Stimulated activated CD4-positive, alpha-beta T cell treated with anti-CD3 and anti-CD28 coated beads, Interleukin-12 subunit alpha, Interleukin-12 subunit beta, amount 100 ng/mL, for 4 hours (primary cell): Measurements from ENCODE around the gene TPGS2.
A peak's percentile ranks its signal among the peaks of the same experiment; 100 is the strongest.
"Not testable (repeated sequence)": the region's sequence is repeated elsewhere in the genome, so short reads cannot be mapped to it uniquely, and the experiment has no call there.

Experiments
- DNase-seq: peaks from one replicate; pipeline ENCODE4 v3.0.0-alpha.2; 2020

TPGS2 gene, protein sequence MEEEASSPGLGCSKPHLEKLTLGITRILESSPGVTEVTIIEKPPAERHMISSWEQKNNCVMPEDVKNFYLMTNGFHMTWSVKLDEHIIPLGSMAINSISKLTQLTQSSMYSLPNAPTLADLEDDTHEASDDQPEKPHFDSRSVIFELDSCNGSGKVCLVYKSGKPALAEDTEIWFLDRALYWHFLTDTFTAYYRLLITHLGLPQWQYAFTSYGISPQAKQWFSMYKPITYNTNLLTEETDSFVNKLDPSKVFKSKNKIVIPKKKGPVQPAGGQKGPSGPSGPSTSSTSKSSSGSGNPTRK

DNA sequence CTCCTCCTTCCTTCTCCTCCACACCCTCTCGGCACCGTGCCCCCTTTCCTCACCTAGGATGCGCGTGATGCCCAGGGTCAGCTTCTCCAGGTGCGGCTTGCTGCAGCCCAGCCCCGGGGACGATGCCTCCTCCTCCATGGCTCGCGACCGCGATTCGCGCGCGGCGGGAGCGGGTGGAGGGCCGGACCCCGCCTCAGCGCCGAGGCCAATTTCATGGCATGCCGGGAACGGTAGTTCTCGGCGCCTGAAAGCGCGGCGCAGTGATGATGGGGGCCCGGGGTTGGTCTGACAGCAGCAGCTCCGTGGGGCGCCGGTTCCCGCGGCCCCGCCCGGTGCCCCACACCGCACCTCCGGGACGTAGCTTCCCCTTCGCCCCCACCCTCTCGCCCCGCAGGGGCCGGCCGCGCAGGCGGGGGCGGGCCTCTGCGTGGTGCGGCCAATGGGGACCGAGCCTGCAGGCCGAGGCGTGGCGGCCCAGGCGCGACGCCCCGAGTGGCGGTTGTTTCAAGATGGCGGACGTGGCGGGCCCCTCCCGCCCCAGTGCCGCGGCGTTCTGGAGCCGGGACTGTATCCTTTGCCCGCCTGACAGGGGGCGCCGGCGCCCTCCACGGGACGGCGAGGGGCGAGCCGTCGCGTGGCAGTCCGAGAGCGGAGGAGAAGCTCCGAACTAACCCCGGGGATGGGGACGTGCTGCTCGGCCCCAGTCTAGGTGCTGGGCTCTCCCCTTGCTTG, at the start of gene TPGS2, which contains the start of gene KIAA1328:
Gene TPGS2, minus strand, starts transcription at position 373 of the 732 bp plus-strand sequence. Its CDS starts 235 bp downstream, at position 138.
Gene KIAA1328, plus strand, starts transcription at position 498 of the 732 bp plus-strand sequence. Its CDS starts 12 bp downstream, at position 510.
- DNase-seq, result peak; percentile 81

DNA sequence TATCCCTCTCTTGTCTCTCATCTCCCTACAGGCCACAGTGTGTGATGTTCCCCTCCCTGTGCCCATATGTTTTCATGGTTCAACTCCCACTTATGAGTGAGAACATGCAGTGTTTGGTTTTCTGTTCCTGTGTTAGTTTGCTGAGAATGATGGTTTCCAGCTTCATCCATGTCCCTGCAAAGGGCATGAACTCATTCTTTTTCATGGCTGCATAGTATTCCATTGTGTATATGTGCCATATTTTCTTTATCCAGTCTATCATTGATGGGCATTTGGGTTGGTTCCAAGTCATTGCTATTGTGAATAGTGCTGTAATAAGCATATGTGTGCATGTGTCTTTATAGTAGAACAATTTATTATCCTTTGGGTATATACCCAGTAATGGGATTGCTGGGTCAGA, 45.0 kb upstream of the TPGS2 start:
- DNase-seq, result not testable (repeated sequence)

DNA sequence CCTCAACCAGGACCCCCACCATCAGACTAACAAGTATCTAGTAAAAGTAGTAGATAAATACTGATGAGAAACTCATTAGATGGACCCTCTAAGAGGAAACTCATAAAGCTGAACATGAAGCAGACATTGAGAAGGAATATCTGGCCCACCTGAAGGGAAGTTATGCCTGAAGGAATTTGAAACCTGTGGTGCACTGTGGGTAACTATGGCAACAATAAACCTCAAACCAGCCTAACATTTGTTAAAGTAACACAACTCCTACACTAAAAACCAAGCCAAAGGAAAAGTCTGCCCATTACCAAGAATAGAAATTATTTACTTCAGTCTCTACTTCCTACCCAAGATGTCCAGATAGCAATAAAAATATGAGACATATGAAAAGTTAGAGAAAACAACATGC, 43.5 kb upstream of the TPGS2 start:
- no peak for DNase-seq

DNA sequence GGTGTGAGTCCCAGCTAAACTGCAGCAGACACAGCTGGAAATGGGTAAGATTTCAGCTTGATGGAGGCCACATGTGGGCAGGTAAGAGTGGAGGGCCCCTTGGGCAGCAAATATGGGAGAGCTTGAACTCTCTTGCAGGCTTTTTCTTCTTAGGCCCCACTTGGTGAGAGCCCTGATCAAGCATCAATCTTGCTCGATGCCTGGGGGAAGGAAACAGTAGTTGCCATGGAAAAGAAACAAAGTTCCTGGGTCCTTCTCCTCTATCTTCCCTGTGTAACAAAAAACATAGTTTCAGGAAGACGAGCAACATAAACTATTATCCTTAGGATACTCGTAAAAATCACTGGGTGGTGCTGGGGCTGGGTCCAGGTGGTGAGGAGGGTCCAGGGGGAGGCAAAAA, 43.0 kb upstream of the TPGS2 start:
- DNase-seq, result no peak

DNA sequence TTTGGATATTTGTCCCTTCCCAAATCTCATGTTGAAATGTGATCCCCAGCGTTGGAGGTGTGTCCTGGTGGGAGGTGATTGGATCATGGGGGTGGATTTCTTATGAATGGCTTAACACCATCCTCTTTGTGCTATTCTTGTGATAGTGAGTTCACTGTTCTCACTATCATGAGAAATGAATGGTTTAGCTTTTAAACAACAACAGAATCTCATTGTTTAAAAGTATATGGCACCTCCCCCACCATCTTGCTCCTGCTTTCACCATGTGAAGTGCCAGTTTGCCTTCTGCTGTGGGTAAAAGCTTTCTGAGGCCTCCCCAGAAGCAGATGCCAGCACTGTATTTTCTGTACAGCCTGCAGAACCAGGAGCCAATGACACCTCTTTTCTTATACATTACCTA, 38.3 kb upstream of the TPGS2 start:
- no peak for DNase-seq

DNA sequence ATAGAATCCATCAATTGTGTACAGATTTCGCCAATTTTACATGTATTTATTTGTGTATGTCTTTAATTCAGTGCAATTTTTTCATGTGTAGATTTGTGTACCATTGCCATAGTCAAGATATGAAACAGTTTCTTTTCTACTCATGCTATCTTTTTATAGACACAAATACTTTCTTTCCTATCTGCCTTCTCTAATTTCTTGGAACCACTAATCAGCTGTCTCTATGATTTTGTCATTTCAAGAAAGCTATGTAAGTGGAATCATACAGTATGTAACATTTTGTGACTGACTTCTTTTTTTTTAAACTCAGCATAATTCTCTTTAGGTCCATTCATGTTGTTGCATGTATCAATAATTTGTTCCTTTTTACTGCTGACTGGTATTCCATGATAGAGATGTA, 33.4 kb upstream of the TPGS2 start:
- DNase-seq, result no peak

DNA sequence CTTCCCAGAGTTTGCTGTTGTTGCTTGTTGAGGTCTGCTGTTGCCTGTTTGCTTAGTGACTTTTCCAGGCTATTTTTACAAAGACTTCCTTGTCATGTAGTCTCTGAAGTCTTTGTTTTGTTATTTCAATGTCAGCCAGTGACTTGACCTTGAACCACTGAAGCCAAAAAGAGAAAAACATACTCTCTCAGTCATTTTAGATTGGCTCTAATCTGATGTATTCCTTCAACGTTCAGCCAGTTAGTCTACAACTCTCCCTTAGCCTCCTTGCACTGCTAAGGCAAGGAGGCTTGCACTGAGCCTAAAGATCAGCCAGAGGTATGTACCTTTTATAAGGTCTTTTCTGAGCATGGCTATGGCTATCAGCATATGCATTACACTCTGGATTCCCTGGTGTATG, 28.0 kb upstream of the TPGS2 start:
- no peak for DNase-seq

DNA sequence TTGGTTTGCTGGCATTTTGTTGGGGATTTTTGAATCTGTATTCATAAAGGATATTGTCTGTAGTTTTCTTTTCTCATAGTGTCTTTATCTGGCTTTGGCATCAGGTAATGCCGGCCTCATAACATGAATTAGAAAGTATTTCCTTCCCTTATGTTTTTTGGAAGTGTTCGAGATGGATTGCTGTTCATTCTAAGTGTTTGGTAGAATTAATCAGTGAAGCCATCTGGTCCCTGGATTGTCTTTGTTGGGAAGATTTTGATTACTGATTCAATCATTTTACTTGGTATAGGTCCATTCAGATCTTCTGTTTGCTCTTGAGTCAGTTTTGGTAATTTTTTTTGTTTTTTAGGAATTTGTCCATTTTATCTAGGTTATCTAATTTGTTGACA, 22.4 kb upstream of the TPGS2 start:
- no peak for DNase-seq

DNA sequence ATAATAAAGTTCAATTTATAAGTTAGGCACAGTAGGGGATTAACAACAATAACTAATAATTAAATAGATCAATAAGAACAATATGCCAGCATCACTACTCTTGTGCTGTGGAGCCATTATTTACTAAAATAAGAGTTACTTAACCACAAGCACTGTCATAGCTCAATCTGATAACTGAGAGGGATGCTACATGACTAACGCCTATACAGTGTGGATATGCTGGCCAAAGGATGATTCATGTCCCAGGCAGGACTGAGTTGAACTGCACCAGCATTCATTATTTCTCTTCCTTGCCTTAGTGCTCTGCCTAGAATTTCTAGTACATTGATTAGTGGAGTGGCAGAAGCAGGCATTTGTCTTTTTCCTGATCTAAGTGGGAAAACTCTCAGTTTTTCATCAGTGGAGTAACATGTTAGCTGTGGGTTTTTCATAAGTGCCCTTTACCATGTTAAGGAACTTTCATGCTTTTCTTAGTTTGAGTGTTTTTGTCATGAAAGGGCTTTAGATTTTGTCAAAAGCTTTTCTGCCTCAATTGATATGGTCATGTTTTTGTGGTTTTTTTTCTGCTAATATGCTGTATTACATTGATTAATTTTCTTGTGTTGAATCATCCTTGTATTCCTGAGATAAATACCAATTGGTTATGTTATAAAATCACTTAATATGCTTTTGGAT, 21.9 kb upstream of the TPGS2 start:
- no peak for DNase-seq

DNA sequence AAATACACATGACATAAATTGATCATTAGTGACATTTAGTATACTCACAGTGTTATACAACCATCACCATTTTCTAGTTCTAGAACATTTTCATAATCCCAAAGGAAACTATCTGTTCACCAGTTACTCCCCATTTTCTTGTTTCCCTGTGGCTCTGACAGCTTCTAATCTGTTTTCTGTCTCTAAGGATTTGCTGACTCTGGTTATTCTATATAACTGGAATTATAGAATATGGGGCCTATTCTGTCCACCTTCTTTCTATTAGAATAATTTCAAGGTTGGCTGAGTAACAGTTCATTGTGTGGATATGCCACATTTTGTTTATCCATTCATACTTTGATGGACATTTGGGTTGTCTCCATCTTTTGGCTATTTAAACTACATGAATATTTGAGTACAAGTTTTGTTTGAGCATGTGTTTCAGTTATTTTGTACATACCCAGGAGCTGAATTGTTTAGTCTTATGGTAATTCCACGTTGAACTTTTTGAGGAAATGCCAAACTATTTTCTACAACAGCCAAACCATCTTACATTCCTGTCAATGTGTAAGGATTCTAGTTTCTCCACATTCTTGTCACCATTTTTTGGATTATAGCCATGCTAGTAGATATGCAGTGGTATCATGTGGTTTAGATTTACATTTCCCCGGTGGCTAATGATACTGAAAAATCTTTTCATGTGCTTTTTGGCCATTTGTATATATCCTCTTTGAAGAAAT, 20.6 kb upstream of the TPGS2 start:
- no peak for DNase-seq

DNA sequence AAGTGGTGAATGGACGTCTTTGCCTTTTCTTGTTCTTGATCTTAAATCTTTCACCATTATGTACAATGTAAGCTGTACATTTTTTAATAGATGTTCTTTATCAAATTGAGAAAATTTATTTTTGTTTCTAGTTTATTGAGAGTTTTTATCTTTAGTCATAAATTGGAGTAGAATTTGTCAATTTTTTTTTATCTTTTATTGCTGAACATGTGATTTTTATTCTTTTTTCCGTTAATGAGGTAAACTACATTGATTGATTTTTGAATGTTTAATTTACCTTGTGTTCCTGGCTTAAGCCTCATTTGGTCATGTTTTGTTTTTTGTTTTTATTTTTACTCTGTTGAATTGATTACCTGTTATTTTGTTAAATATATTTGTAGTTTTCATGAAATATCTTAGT, 19.8 kb upstream of the TPGS2 start:
- no peak for DNase-seq

DNA sequence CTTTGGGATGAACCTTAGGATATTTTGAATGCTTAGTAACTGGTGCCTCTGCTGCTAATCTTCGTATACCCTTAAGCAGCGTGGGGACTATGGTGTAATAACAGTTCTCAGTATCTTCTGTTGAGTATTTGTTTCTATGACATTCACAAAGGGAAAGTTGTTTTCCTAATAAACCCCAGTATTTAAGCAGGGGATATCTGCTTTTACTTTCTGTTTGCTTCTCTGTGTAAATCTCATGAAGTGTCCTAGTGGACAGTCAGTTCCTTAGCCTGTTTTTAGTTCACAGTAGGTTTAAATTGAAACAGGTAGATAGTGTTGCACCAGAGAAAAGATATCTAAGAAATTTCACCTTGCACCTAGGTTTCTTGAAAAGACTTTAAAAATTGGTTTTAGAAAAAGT, 15.0 kb upstream of the TPGS2 start:
- DNase-seq, result no peak

DNA sequence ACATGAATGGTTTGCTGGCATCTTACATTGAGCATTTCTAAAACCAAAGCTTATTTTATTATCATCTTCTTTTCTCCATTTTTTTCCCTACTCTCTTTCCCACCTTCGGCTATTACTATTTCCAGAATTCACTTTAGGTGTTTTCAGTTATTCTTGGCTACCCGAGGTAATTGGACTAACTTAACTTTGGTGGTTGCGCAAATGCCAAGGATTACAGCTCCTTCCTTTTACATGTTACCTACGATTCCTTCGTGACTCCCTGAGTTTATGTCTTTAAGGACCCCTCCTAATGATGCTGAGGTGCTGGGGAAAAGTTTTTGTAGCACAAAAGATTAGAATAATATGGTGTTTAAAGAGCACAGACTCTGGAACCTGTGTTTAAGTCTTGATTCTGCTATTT, 14.4 kb upstream of the TPGS2 start:
- DNase-seq, result no peak

DNA sequence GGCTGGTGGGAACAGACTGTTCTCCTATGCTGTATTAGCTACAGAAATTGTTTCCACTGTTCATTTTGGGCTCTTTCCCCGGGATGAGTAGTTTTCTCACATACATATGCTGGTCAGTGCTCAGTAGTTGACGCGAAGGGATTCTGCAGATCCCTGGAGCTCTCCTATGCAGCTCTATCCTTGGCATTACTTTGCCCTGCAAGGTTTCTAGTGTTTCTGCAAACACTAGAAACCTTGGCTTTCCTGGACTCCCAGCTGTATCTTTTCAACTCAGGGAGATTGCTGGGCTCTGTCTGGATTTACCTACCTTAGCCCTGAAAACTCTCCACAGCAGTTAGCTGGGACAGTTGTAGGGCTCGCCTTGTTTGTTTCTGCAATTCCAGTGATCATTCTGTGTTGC, 11.0 kb upstream of the TPGS2 start:
- no peak for DNase-seq

DNA sequence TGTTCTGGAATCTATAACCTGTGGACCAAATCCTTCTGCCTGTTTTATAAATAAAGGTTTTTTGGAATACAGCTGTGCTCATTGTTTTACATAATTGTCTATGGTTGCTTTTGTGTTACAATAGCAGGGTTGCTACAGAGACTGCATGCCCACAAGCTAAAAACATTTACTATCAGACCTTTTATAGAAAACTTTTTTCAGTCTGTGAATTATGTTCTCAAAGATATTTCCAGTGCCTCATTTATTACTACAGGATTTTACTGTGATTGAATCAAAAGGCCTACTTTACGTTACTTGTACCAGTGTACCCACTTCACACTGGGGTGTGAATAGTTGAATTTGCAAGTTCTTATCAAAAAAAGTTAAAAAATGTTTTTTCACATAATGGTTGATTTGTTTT, 7.1 kb upstream of the TPGS2 start:
- DNase-seq, result no peak

DNA sequence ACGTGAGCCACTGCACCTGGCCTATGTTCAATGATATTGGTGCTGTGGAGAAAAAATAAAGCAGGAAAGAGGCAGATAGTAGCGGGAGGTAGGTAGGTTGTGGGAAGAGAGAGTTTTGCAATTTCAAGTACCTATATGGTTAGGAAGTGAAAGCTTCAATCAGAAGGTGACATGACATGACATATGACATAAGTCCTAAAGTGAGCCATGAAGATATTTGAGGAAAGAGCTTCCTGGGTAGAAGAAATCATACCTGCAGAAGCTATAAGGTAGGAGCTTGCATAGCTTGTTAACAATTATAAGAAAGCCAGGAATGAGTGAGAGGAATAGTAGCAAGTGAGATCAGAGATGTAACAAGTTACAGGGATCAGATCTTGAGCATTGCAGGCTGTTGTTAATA, 4.3 kb upstream of the TPGS2 start:
- no peak for DNase-seq

DNA sequence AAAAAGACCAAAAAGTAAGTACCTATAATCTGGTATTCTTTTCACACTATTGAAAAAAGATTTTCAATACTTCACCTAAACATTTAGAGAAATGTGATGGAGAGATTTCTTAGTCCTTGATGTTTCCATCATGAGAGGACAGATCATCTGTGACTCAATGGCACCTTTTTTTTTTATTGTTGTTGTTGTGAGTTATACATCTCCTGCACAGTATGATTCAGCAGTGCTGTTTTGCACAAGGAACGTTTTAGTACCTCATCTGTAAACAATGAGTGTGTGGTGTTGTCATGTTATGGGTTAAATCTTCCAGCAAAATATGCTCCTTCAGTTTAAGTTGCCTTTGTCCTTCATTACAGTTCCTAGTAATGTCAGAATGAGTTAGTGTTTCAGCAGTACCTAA, 2.3 kb upstream of the TPGS2 start:
- DNase-seq, result no peak

DNA sequence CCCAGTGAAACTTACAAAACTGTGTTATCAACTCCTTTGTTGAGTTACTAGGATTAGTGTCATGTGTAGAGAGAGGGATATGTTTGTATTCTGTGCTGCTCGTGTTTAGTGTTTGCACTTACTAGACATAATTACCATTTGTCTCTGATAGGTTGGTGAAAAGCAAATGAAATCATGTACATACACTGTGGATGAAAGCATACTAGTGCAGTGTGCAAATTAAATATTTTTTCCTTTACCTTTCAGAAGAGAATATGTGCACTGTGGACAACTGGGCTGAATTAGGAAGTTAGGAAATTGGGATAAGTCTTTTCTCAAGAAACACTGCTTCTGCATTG, 1.3 kb upstream of the TPGS2 start:
- DNase-seq, result no peak

DNA sequence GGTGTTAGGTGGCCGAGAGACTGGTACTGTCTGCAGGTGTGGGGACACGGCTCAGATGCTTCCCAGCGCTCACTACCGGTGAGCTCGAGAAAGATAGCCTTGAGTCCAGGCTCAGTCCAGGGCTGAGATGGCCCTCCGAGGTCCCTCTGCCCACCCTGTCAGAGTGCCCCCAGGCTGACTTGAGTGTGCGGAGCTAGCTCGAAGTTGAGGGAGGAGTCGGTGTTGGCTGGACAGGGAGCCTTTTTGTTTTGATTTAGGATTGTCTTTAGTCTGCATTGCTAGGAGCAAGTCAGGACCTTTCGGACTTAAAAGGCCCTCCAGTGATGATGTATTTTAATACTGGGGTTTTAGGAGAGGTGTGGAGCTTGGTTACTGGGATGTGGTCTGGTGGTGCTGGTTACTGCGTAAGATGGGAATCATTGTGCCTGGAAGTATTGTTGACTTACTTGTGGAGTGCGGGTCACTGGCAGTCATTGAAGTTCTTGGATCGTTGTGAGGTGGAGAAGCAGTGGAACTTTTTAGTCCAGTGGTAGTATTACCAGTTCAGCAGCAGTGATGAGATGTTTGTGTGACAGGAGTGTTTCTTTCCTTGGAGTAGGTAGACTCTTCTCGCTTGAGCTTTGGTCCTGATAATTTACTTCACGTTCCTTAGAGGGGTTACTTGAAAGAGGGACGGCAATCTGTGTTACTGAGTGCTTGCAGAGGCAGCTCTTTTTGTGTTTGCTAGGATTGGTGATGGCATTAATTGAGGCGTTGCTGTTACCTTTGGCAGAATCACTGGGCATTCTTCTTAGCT, 758 bp upstream of the TPGS2 start:
- DNase-seq, result no peak

DNA sequence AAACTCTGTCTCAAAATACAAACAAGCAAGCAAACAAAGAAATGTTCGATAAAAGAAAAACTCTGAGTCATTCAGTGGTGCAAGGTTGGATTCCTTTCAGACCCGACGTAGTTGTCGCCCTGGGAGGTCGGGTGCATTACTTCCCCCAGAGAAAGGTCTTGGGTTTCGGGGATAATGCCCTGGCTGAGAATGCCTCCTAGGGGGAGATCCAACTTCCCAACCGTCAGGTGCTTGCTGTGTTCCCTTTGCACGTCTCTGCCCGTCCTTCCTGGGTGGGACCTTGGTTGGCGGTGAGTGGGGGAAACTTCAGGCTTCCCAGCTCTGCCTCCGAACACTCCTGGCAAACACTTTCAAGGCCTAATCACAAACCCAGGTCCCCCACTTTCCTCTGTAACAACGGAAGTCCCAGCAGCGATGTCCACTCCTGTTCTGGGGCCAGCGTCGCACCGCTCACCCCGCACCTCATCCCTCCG, 609 bp downstream of the TPGS2 start:
- DNase-seq, result peak; percentile 11

DNA sequence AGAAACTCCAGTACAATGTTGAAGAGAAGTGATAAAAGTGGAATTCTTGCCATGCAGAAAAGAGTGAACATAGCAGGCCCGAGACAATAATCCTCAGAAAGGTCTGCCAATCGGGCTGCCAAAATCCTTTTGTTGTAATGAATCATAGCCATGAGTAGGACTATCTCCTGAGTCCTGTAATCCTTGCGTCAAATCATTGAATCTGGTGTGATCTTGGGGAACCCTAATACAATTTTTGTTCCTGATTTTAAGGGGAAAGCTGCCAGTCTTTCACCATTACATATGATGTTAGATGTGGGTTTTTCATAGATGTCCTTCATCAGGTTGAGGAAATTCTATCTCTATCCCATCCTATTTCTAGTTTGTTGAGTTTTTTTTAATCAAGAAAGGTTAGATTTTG, 2.2 kb downstream of the TPGS2 start:
- no peak for DNase-seq

DNA sequence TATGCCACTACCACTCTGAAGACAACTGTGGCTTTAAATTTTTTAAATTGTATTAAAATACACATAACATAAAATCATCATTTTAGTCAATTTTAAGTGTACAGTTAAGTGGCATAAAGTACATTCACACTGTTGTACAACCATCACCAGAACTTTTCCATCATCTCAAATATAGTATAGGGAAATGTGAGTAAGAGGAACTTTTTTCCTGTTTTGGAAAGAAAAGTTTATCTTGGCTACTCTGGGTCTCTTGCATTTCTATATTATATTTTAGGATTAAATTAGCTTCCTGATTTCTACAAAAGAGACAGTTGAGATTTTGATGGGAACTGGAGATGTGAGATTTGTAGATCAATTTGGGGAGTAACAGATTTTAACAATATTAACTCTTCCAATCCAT, 3.3 kb downstream of the TPGS2 start:
- DNase-seq, result no peak

DNA sequence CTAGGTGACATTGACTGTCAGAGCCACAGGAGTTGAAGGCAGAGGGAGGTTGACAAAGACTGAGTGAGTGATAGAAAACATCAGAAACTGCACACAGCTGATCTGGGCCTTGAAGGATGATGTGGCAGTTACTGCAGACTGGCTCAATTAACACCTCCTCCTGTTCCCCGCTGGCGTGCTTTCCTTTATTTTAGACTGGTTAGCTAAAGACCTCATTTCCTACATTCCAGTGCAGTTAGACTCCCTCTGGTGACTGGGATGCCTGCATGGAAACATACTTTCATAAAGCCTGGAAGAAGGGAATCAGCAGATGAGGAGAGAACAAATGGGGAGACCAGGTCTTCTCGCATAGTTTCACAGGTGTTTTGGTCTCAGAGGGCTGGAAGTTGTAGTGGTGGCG, 7.1 kb downstream of the TPGS2 start:
- no peak for DNase-seq
